DND-41 (cell line): ENCODE results near the gene KSR2.

ENCODE experiments used
- ATAC-seq: fragments of 200-7000 bp; cut with Tn5 transposase; 3 replicates; pipeline ENCODE4 v1.9.1; 2021; ENCODE audit warnings: low read depth; ENCODE audit not compliant: insufficient read depth
- DNase-seq: peaks from one replicate; pipeline ENCODE4 v3.0.0-alpha.2; 2020
- H2AFZ ChIP-seq: 2 replicates; pipeline ENCODE4 v1.6.0; 2012; ENCODE audit warnings: low read depth, low read length
- H3K27ac ChIP-seq: 2 replicates; pipeline ENCODE4 v1.5.1; 2012; ENCODE audit warnings: low read length, inconsistent platforms
- H3K27me3 ChIP-seq: fragments of 200-600 bp; sonication (generic); 2 replicates; pipeline ENCODE4 v1.6.0; 2012; ENCODE audit warnings: low read length, mild to moderate bottlenecking, inconsistent platforms; ENCODE audit not compliant: insufficient read depth, poor library complexity
- H3K36me3 ChIP-seq: 2 replicates; pipeline ENCODE4 v1.5.1; 2012; ENCODE audit warnings: low read length, inconsistent platforms; ENCODE audit not compliant: insufficient read depth
- H3K4me1 ChIP-seq: 2 replicates; pipeline ENCODE4 v1.5.1; 2012; ENCODE audit warnings: mild to moderate bottlenecking, low read length; ENCODE audit not compliant: insufficient read depth
- H3K4me2 ChIP-seq: 2 replicates; pipeline ENCODE4 v1.6.0; 2012; ENCODE audit warnings: mild to moderate bottlenecking, moderate library complexity, low read length, inconsistent platforms; ENCODE audit not compliant: insufficient read depth
- H3K4me3 ChIP-seq, 2 experiments: fragments of 200-600 bp in 1 of 2; shearing (Covaris generic) in 1 of 2; 2 replicates each; pipeline ENCODE4 v1.5.1; 2012 to 2016; ENCODE audit warnings: inconsistent platforms in 2 of 2, low read length in 2 of 2, mild to moderate bottlenecking in 2 of 2, low read depth in 1 of 2, moderate library complexity in 1 of 2
- H3K79me2 ChIP-seq: 2 replicates; pipeline ENCODE4 v1.6.0; 2012; ENCODE audit warnings: low read length, inconsistent platforms; ENCODE audit not compliant: insufficient read depth
- H3K9ac ChIP-seq: 2 replicates; pipeline ENCODE4 v1.6.0; 2012; ENCODE audit warnings: low read depth, mild to moderate bottlenecking, inconsistent platforms, low read length, moderate library complexity
- H3K9me3 ChIP-seq: 2 replicates; pipeline ENCODE4 v1.5.1; 2012; ENCODE audit warnings: low read length, moderate library complexity, mild to moderate bottlenecking, inconsistent platforms; ENCODE audit not compliant: insufficient read depth, severe bottlenecking
- H4K20me1 ChIP-seq: 2 replicates; pipeline ENCODE4 v1.6.0; 2012; ENCODE audit warnings: low read length; ENCODE audit not compliant: insufficient read depth
- CTCF ChIP-seq: IDR thresholded peaks from 2 replicates; pipeline ENCODE4 v1.5.1; 2012; ENCODE audit warnings: borderline replicate concordance, low read length, moderate library complexity, mild to moderate bottlenecking; ENCODE audit not compliant: poor library complexity, severe bottlenecking; ENCODE audit errors: extremely low read depth
- EZH2 ChIP-seq: IDR thresholded peaks from 3 replicates; pipeline ENCODE4 v1.6.1; 2012; ENCODE audit warnings: borderline replicate concordance, low read depth, mild to moderate bottlenecking, moderate library complexity, low read length, inconsistent platforms; ENCODE audit not compliant: severe bottlenecking

Gene KSR2

GRCh38 chr12:117933545-117933944, 35.2 kb downstream of the KSR2 start:
- Histone ChIP-seq H3K4me3 (no peak overlapping the region), H3K4me2 (no peak overlapping the region), H3K79me2 (no peaks in the 10 kb centered on the region), H2AFZ (no peak overlapping the region), H3K27ac (no peak overlapping the region), H3K36me3 (no peaks in the 10 kb centered on the region), H3K27me3 (peaks cover 3% of the 10 kb centered on the region), H3K9ac (no peak overlapping the region), H3K9me3 (peaks cover 3% of the 10 kb centered on the region), H4K20me1 (no peaks in the 10 kb centered on the region), H3K4me1 (no peaks in the 10 kb centered on the region)
- TF ChIP-seq EZH2 = no peak
- no peak for TF ChIP-seq CTCF
- no peak for DNase-seq
- no peak for ATAC-seq

GRCh38 chr12:117926391-117926899, 42.3 kb downstream of the KSR2 start:
- Histone ChIP-seq H3K27me3 (peaks cover 4% of the 10 kb centered on the region), H3K79me2 (no peaks in the 10 kb centered on the region), H2AFZ (no peak overlapping the region), H3K4me3 (no peak overlapping the region), H3K4me1 (no peaks in the 10 kb centered on the region), H3K36me3 (no peaks in the 10 kb centered on the region), H3K4me2 (no peak overlapping the region), H3K27ac (no peak overlapping the region), H3K9me3 (no peaks in the 10 kb centered on the region), H3K9ac (no peak overlapping the region), H4K20me1 (no peaks in the 10 kb centered on the region)
- no peak for ATAC-seq
- no peak for DNase-seq
- no peak for TF ChIP-seq CTCF
- TF ChIP-seq EZH2 = no peak

- no peaks in the 10 kb centered on the region for H4K20me1 ChIP-seq
- no peaks in the 10 kb centered on the region for H3K9me3 ChIP-seq
- DNase-seq = no peak
These were observed 46.6 kb downstream of the KSR2 start for GRCh38 chr12:117921929-117922777.

More at GRCh38 chr12:117921929-117922777, 46.6 kb downstream of the KSR2 start:
- Histone ChIP-seq H3K4me2 (no peak overlapping the region), H3K27me3 (no peaks in the 10 kb centered on the region), H3K4me1 (no peaks in the 10 kb centered on the region), H3K79me2 (no peaks in the 10 kb centered on the region), H3K36me3 (no peaks in the 10 kb centered on the region), H3K9ac (no peak overlapping the region), H2AFZ (no peak overlapping the region), H3K27ac (no peak overlapping the region), H3K4me3 (no peak overlapping the region)
- no peak for ATAC-seq
- TF ChIP-seq EZH2 (no peak), CTCF (no peak)
